ENCODE results near the gene CYB5D1.

DNA sequence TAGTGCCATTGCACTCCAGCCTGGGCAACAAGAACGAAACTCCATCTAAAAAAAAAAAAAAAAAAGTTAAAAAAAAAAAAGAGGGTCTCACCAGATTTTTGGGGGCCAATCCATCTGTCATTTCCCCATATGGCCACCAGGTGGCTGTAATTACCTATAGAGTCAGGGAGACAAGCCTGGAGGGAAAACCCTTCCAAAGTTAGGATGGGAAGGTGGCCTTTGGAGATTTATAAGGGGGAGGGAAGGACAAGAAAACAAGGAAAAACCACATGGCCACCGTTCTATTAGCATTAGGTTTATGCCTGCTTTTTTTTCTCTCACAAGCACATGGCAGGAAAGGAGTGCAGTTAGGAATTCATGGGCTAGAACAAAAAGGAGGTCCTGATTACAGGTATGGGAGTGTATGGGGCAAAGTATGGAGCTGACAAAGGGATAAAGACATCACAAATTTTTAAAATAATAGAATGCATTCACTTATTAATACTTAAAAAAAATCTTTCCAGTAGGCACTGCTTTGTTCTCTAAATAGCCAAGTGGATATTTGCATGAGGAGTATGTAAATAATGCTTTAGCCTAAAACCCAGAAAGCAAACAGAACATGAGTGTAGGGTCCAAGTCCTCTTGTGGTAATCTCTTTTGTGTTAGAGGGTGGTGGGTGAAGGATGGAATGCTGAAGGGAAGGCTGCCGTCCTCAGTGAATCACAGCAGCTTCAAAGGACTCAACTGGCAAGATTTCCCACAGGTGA is 5.1 kb downstream of the CYB5D1 start:
- TF ChIP-seq, protein P1, sequence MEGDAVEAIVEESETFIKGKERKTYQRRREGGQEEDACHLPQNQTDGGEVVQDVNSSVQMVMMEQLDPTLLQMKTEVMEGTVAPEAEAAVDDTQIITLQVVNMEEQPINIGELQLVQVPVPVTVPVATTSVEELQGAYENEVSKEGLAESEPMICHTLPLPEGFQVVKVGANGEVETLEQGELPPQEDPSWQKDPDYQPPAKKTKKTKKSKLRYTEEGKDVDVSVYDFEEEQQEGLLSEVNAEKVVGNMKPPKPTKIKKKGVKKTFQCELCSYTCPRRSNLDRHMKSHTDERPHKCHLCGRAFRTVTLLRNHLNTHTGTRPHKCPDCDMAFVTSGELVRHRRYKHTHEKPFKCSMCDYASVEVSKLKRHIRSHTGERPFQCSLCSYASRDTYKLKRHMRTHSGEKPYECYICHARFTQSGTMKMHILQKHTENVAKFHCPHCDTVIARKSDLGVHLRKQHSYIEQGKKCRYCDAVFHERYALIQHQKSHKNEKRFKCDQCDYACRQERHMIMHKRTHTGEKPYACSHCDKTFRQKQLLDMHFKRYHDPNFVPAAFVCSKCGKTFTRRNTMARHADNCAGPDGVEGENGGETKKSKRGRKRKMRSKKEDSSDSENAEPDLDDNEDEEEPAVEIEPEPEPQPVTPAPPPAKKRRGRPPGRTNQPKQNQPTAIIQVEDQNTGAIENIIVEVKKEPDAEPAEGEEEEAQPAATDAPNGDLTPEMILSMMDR (IDR thresholded peaks at IDR 0.05; ENCODE audit: poor library complexity, severe bottlenecking) = peak; percentile 85
- TF ChIP-seq, protein P2, sequence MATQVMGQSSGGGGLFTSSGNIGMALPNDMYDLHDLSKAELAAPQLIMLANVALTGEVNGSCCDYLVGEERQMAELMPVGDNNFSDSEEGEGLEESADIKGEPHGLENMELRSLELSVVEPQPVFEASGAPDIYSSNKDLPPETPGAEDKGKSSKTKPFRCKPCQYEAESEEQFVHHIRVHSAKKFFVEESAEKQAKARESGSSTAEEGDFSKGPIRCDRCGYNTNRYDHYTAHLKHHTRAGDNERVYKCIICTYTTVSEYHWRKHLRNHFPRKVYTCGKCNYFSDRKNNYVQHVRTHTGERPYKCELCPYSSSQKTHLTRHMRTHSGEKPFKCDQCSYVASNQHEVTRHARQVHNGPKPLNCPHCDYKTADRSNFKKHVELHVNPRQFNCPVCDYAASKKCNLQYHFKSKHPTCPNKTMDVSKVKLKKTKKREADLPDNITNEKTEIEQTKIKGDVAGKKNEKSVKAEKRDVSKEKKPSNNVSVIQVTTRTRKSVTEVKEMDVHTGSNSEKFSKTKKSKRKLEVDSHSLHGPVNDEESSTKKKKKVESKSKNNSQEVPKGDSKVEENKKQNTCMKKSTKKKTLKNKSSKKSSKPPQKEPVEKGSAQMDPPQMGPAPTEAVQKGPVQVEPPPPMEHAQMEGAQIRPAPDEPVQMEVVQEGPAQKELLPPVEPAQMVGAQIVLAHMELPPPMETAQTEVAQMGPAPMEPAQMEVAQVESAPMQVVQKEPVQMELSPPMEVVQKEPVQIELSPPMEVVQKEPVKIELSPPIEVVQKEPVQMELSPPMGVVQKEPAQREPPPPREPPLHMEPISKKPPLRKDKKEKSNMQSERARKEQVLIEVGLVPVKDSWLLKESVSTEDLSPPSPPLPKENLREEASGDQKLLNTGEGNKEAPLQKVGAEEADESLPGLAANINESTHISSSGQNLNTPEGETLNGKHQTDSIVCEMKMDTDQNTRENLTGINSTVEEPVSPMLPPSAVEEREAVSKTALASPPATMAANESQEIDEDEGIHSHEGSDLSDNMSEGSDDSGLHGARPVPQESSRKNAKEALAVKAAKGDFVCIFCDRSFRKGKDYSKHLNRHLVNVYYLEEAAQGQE (IDR thresholded peaks at IDR 0.05; ENCODE audit: borderline replicate concordance) = peak; percentile 22
- TF ChIP-seq EP300 (conservative IDR thresholded peaks at IDR 0.05; ENCODE audit: poor library complexity, severe bottlenecking) = no peak
- TF ChIP-seq RAD21 (conservative IDR thresholded peaks at IDR 0.05) = peak; percentile 88
- no peak for TF ChIP-seq EZH2 (IDR thresholded peaks at IDR 0.05; ENCODE audit: borderline replicate concordance, insufficient read depth, low read length, poor library complexity, severe bottlenecking)
- TF ChIP-seq MXI1 (conservative IDR thresholded peaks at IDR 0.05; ENCODE audit: poor library complexity, severe bottlenecking) = no peak
- no peak for TF ChIP-seq TAF1 (IDR thresholded peaks at IDR 0.05; ENCODE audit: low read depth)
- no peak for TF ChIP-seq POLR2AphosphoS5 (IDR thresholded peaks at IDR 0.05)
- TF ChIP-seq SMC3 (conservative IDR thresholded peaks at IDR 0.05; ENCODE audit: poor library complexity) = peak; percentile 96

Data from neural cell (in vitro differentiated cells).